GM19467 (cell line): ENCODE data around the gene RECQL.

Source experiments
- ATAC-seq: cut with Tn5 transposase; IDR thresholded peaks from one replicate; pipeline ENCODE4 v1.9.1; 2021; ENCODE audit warnings: mild to moderate bottlenecking, moderate library complexity; ENCODE audit not compliant: unreplicated experiment

RECQL gene

GRCh38 chr12:21501258-21502163, at the start of gene RECQL, which contains the start of gene GOLT1B:
Gene RECQL (minus strand): TSS chr12:21501635. CDS start chr12:21499570, 2,065 bp downstream.
Gene GOLT1B (plus strand): TSS chr12:21501789. CDS start chr12:21501924, 135 bp downstream.
- peak; percentile 98 for ATAC-seq

- no peak for ATAC-seq
Measured at GRCh38 chr12:21547437-21547836, 46.0 kb upstream of the RECQL start.

GRCh38 chr12:21546716-21547115, 45.3 kb upstream of the RECQL start:
- ATAC-seq = no peak

- ATAC-seq = no peak
Measured at GRCh38 chr12:21545557-21545956, 44.1 kb upstream of the RECQL start.

- ATAC-seq = no peak
Measured at GRCh38 chr12:21543151-21543550, 41.7 kb upstream of the RECQL start.

- ATAC-seq = no peak
Measured at GRCh38 chr12:21542403-21542802, 41.0 kb upstream of the RECQL start.

- ATAC-seq = no peak
Measured at GRCh38 chr12:21541773-21542172, 40.3 kb upstream of the RECQL start.

- no peak for ATAC-seq
Measured at GRCh38 chr12:21539797-21540196, 38.4 kb upstream of the RECQL start.

GRCh38 chr12:21538061-21538653, 36.7 kb upstream of the RECQL start:
- ATAC-seq = no peak

- ATAC-seq = no peak
Measured at GRCh38 chr12:21529456-21529855, 28.0 kb upstream of the RECQL start.

GRCh38 chr12:21528953-21529352, 27.5 kb upstream of the RECQL start:
- ATAC-seq = no peak

GRCh38 chr12:21527451-21528180, 26.2 kb upstream of the RECQL start:
- peak; percentile 98 for ATAC-seq

GRCh38 chr12:21526721-21527345, 25.4 kb upstream of the RECQL start:
- ATAC-seq = no peak

GRCh38 chr12:21526053-21526452, 24.6 kb upstream of the RECQL start, which contains the start of gene SPX:
Gene SPX (plus strand): TSS chr12:21526296. CDS start chr12:21526473, 177 bp downstream.
- no peak for ATAC-seq

GRCh38 chr12:21523148-21523547, 21.7 kb upstream of the RECQL start:
- ATAC-seq = no peak

GRCh38 chr12:21521541-21521940, 20.1 kb upstream of the RECQL start:
- ATAC-seq = no peak

- ATAC-seq = no peak
Measured at GRCh38 chr12:21518451-21518850, 17.0 kb upstream of the RECQL start.

- ATAC-seq = no peak
Measured at GRCh38 chr12:21516281-21516680, 14.8 kb upstream of the RECQL start.

GRCh38 chr12:21509768-21510167, 8.3 kb upstream of the RECQL start:
- peak; percentile 93 for ATAC-seq

- no peak for ATAC-seq
Measured at GRCh38 chr12:21507849-21508248, 6.4 kb upstream of the RECQL start.

- no peak for ATAC-seq
Measured at GRCh38 chr12:21505888-21506287, 4.5 kb upstream of the RECQL start.
